Sigmoid colon (tissue), 3 donors: ENCODE data around the gene CFLAR.

Source experiments
- POLR2A ChIP-seq, 2 donors: fragments of 450-650 bp; IDR thresholded peaks; one replicate each; pipeline ENCODE4 v1.6.1; 2016; ENCODE audit warnings: antibody characterized with exemption in 2 of 2, mild to moderate bottlenecking in 2 of 2, moderate library complexity in 2 of 2
- TF ChIP-seq, protein P1 (sequence below), 4 experiments: fragments of 450-650 bp in 3 of 4; fragments of 200-600 bp in 1 of 4; IDR thresholded peaks; one replicate each; pipeline ENCODE4 v1.5.1; 2016 to 2019; ENCODE audit warnings: antibody characterized with exemption in 4 of 4, mild to moderate bottlenecking in 3 of 4, moderate library complexity in 2 of 4

DNA sequence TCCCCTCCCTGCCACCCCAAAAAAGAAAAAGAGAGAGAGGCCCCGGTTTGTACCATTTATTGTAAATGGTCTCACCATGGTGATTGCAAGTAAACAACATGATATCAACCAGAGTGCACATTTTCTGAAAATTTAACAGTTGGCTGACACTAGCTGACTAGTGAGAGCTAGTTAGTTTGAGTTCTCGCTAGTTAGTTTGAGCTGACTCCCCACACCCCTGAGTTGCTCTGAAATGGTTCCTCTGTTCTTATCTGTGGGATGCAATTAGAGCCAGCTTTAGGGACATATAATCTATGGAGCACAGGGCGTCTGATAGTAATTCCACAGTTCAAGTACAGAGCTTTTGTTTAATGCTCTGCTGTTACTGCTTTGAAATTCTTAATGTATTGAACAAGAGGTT is 80.0 kb downstream of the CFLAR start:
- TF ChIP-seq, protein P1, sequence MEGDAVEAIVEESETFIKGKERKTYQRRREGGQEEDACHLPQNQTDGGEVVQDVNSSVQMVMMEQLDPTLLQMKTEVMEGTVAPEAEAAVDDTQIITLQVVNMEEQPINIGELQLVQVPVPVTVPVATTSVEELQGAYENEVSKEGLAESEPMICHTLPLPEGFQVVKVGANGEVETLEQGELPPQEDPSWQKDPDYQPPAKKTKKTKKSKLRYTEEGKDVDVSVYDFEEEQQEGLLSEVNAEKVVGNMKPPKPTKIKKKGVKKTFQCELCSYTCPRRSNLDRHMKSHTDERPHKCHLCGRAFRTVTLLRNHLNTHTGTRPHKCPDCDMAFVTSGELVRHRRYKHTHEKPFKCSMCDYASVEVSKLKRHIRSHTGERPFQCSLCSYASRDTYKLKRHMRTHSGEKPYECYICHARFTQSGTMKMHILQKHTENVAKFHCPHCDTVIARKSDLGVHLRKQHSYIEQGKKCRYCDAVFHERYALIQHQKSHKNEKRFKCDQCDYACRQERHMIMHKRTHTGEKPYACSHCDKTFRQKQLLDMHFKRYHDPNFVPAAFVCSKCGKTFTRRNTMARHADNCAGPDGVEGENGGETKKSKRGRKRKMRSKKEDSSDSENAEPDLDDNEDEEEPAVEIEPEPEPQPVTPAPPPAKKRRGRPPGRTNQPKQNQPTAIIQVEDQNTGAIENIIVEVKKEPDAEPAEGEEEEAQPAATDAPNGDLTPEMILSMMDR (IDR thresholded peaks at IDR 0.05): no peak
- TF ChIP-seq POLR2A (IDR thresholded peaks at IDR 0.05): no peak
